Activated gamma-delta T cell (primary cell): ENCODE data around the gene PRKAG1.

Experiments used
- DNase-seq: peaks from one replicate; lab custom pipeline; 2025; lab: John Stamatoyannopoulos, UW

PRKAG1 gene

GRCh38 chr12:49049566-49050224 is 31.1 kb upstream of the PRKAG1 start:
- DNase-seq: no peak

- DNase-seq: no peak
These were observed 30.4 kb upstream of the PRKAG1 start for GRCh38 chr12:49048953-49049352.

GRCh38 chr12:49046129-49046895 is 27.7 kb upstream of the PRKAG1 start:
- no peak for DNase-seq

GRCh38 chr12:49044660-49045059 is 26.1 kb upstream of the PRKAG1 start:
- DNase-seq: no peak

GRCh38 chr12:49043856-49044258 is 25.3 kb upstream of the PRKAG1 start:
- peak; percentile 44 for DNase-seq

GRCh38 chr12:49043241-49043640 is 24.7 kb upstream of the PRKAG1 start:
- DNase-seq: no peak

GRCh38 chr12:49041881-49042484 is 23.4 kb upstream of the PRKAG1 start:
- no peak for DNase-seq

GRCh38 chr12:49041036-49041880 is 22.7 kb upstream of the PRKAG1 start:
- no peak for DNase-seq

GRCh38 chr12:49040364-49040855 is 21.8 kb upstream of the PRKAG1 start:
- no peak for DNase-seq

- no peak for DNase-seq
These were observed 21.1 kb upstream of the PRKAG1 start for GRCh38 chr12:49039421-49040363.

GRCh38 chr12:49038291-49038955 is 19.8 kb upstream of the PRKAG1 start:
- no peak for DNase-seq

- DNase-seq: no peak
These were observed 19.3 kb upstream of the PRKAG1 start for GRCh38 chr12:49037947-49038237.

GRCh38 chr12:49037111-49037946 is 18.8 kb upstream of the PRKAG1 start:
- DNase-seq: no peak

GRCh38 chr12:49036029-49036428 is 17.5 kb upstream of the PRKAG1 start:
- DNase-seq: no peak

GRCh38 chr12:49034286-49034622 is 15.7 kb upstream of the PRKAG1 start:
- DNase-seq: no peak

GRCh38 chr12:49033611-49034285 is 15.2 kb upstream of the PRKAG1 start:
- no peak for DNase-seq

- no peak for DNase-seq
These were observed 14.3 kb upstream of the PRKAG1 start for GRCh38 chr12:49032679-49033447.

- DNase-seq: no peak
These were observed 13.7 kb upstream of the PRKAG1 start for GRCh38 chr12:49032276-49032675.
